CD4-positive, alpha-beta T cell treated with Interleukin-17A for 4 hours (primary cell): ENCODE results near the gene PCGF1.
"Not testable (repeated sequence)": the region's sequence is repeated elsewhere in the genome, so short reads cannot be mapped to it uniquely, and the experiment has no call there.

Experiments used
- DNase-seq: peaks from one replicate; pipeline ENCODE4 v3.0.0-alpha.2; 2020; ENCODE audit warnings: mixed read lengths

PCGF1 gene

GRCh38 chr2:74498500-74499266 is 8.8 kb downstream of the PCGF1 start:
- peak; percentile 42 for DNase-seq

- peak; percentile 38 for DNase-seq
Observed at GRCh38 chr2:74497777-74498499, 9.6 kb downstream of the PCGF1 start.

GRCh38 chr2:74496997-74497776 is 10.3 kb downstream of the PCGF1 start:
- DNase-seq = no peak

GRCh38 chr2:74495440-74495839 is 12.1 kb downstream of the PCGF1 start:
- DNase-seq = no peak

GRCh38 chr2:74493546-74493945 is 13.9 kb downstream of the PCGF1 start:
- no peak for DNase-seq

GRCh38 chr2:74491648-74492544 is 15.6 kb downstream of the PCGF1 start:
- DNase-seq = no peak

- no peak for DNase-seq
Observed at GRCh38 chr2:74489906-74490305, 17.6 kb downstream of the PCGF1 start.

- no peak for DNase-seq
Observed at GRCh38 chr2:74488643-74489481, 18.6 kb downstream of the PCGF1 start.

- DNase-seq = no peak
Observed at GRCh38 chr2:74486141-74486540, 21.4 kb downstream of the PCGF1 start.

GRCh38 chr2:74483675-74484164 is 23.8 kb downstream of the PCGF1 start:
- not testable (repeated sequence) for DNase-seq

GRCh38 chr2:74482801-74483674 is 24.5 kb downstream of the PCGF1 start, which contains the start of the genes CCDC142 and TTC31:
Gene CCDC142, minus strand, starts transcription at chr2:74482998. Its CDS starts 161 bp downstream, at chr2:74482837.
Gene TTC31, plus strand, starts transcription at chr2:74483081. Its CDS starts 15 bp downstream, at chr2:74483096.
- peak; percentile 95 for DNase-seq

GRCh38 chr2:74481961-74482800 is 25.3 kb downstream of the PCGF1 start:
- DNase-seq = peak; percentile 60

GRCh38 chr2:74481431-74481830 is 26.1 kb downstream of the PCGF1 start:
- no peak for DNase-seq

GRCh38 chr2:74474899-74475298 is 32.6 kb downstream of the PCGF1 start:
- no peak for DNase-seq

GRCh38 chr2:74474481-74474880 is 33.0 kb downstream of the PCGF1 start:
- DNase-seq = no peak

GRCh38 chr2:74472945-74473258 is 34.6 kb downstream of the PCGF1 start:
- no peak for DNase-seq

- DNase-seq = peak; percentile 97
Observed at GRCh38 chr2:74472086-74472944, 35.2 kb downstream of the PCGF1 start, which contains the start of gene MRPL53. Gene MRPL53, minus strand, starts transcription at chr2:74472680. Its CDS starts 20 bp downstream, at chr2:74472660.
